ENCODE measurements around the gene DCTPP1.
A peak's percentile ranks its signal among the peaks of the same experiment; 100 is the strongest.
"Not testable (repeated sequence)": the region's sequence is repeated elsewhere in the genome, so short reads cannot be mapped to it uniquely, and the experiment has no call there.

Gene DCTPP1

DNA sequence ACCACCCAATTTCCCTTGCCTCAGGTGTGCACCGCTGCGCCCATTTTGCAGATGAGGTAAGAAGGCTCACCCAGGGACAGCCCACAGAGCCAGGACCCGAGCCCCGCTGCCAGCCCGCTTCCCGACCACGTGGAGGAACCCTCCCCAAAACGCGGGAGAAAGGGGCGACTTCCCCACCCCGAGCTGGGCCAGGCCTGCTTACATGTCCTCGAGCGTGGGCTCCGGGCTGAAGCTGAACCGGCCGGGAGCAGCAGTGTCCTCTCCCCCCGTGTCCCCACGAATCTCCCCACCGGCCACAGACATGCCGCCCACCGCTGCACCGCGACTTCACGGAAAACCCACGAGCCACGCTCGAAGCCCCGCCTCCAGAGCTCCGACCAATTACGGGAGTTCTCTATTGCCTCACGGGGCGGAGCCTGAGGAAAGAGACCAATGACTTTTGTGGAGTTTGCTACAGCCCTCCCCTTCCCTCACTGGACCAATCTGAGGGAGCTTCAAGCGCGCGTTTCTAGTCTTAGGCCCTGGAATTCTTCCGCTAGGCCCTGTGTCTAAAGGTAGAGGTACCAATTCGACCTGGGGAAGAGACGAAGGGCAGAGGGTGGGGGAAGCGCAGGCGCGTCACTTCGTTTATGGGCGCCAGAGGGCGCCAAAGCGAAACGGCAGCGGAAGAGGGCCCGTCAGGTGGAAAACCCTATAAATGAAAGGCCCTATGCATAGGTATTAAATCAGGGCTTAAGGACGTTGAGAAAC is at the start of gene DCTPP1:
DCTPP1 (minus strand) TSS at position 353 of the 750 bp plus-strand sequence; CDS start at position 303, 50 bp downstream.
- peak; percentile 95 for DNase-seq (ENCODE audit: low read depth, low spot score)

GRCh38 chr16:30478766-30479478 is 49.1 kb upstream of the DCTPP1 start:
- no peak for DNase-seq (ENCODE audit: low read depth, low spot score)

DNA sequence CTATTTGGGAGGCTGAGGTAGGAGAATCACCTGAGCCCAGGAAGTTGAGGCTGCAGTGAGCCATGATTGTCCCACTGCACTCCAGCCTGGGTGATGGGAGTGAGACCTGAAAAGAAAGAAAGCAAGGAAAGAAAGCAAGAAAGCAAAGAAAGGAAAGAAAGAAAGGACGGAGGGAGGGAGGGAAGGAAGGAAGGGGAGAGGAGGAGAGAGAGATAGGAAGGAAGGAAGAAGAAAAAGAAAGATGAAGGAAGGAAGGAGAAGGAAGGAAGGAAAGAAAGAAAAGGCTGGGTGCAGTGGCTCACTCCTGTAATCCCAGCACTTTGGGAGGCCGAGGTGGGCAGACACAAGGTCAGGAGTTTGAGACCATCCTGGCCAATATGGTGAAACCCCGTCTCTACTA is 47.9 kb upstream of the DCTPP1 start:
- not testable (repeated sequence) for DNase-seq (ENCODE audit: low read depth, low spot score)

DNA sequence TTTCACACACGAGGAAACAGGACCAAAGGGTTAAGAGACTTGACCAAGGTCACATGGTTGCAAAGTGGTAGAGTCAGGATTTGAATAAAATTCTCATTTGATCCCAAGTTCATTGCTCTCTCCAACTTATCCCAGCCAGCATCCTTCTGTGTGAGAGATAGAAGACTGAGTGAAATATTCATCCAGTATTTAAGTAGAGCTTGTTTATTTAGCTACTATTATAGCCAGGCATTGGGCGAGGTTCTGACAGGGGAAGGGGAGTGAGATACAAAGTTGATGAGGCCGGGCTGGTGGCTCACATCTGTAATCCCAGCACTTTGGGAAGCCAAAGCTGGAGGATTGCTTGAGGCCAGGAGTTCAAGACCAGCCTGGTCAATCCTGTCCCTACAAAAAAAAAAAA is 47.2 kb upstream of the DCTPP1 start:
- no peak for DNase-seq (ENCODE audit: low read depth, low spot score)

DNA sequence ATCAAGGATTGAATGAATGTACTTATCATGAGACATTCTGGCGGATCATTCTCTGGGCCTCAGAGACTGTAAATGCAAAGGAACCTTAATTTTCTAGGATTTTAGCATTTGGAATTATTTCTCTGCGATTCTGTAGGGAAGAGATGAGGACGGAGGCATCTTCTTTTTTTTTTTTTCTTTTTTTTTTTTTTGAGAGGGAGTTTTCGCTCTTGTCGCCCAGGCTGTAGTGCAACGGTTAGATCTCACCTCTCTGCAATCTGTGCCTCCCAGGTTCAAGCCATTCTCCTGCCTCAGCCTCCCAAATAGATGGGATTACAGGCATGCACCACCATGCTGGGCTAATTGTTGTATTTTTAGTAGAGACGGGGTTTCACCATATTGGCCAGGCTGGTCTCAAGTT is 44.9 kb upstream of the DCTPP1 start:
- DNase-seq (ENCODE audit: low read depth, low spot score), result no peak

DNA sequence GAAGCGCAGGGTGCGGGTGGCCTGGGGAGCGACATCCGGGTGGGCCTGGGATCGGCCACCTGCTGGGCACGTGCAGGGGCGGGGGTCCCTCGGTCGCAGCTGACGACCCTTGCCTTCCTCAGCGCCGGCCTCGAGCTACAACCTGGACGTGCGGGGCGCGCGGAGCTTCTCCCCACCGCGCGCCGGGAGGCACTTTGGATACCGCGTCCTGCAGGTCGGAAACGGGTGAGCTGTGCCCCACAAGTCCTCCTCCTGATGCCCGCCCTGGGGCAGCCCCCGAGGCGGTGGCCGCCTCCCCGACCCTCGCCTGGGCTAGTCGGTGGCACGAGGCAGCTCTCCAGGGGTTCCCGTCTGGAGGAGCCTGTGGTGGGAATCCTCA is 44.2 kb upstream of the DCTPP1 start:
- no peak for DNase-seq (ENCODE audit: low read depth, low spot score)

GRCh38 chr16:30473231-30474073 is 43.6 kb upstream of the DCTPP1 start:
- no peak for DNase-seq (ENCODE audit: low read depth, low spot score)

DNA sequence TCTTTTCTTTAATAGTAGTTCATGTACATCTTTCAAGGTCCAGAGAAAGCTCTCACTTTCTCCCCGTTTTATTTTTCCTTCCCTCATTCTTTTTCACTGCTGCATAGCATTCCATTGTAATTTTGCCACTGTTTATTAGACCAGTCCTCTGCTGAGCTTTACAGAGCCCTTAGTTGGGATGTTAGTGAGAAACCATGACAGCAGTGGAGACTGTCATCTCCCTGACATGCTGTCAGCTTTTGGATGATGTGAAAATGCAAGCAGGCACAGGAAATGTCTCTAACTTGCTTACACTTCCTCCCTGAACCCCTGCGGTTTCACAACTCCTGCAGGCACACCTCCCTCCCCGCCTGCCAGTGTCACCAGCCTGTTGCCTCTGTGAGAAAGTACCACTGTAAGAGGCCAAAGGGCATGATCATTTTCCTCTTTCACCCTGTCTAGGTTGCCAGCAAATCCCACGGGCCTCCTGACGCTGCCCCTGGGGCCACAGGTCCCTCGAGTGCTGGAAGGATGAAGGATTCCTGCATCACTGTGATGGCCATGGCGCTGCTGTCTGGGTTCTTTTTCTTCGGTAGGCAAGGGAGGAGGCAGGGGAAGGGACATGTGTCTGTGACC is 42.6 kb upstream of the DCTPP1 start, which contains the start of gene ITGAL:
ITGAL (plus strand) TSS at position 415 of the 615 bp plus-strand sequence; CDS start at position 511, 96 bp downstream.
- DNase-seq (ENCODE audit: low read depth, low spot score), result no peak

DNA sequence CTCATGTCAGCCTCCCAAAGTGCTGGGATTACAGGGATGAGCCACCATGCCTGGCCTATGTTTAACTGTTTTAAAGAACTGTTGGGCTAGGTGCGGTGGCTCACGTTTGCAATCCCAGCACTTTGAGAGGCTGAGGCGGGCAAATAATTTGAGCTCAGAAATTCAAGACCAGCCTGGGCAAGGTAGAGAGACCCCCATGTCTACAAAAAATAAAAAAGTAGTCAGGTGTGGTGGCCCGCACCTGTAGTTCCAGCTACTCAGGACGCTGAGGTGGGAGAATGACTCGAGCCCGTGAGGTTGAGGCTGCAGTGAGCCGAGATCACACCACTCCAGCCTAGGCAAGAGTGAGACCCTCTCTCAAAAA is 40.8 kb upstream of the DCTPP1 start:
- no peak for DNase-seq (ENCODE audit: low read depth, low spot score)

DNA sequence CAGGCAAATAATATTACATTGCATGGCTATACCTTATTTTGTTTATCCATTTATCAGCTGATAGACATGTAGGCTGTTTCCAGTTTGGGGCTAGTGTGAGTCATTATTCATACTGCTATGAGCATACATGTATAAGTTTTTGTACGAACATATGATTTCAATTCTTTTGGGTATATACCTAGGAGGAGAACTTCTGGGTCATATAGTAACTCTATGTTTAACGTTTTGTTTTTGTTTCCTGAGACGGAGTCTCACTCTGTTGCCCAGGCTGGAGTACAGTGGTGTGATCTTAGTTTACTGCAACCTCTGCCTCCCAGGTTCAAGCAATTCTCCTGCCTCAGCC is 40.3 kb upstream of the DCTPP1 start:
- DNase-seq (ENCODE audit: low read depth, low spot score), result no peak

- no peak for DNase-seq (ENCODE audit: low read depth, low spot score)
Measured at GRCh38 chr16:30464078-30464477, 34.2 kb upstream of the DCTPP1 start.

GRCh38 chr16:30461426-30461825 is 31.6 kb upstream of the DCTPP1 start:
- not testable (repeated sequence) for DNase-seq (ENCODE audit: low read depth, low spot score)

DNA sequence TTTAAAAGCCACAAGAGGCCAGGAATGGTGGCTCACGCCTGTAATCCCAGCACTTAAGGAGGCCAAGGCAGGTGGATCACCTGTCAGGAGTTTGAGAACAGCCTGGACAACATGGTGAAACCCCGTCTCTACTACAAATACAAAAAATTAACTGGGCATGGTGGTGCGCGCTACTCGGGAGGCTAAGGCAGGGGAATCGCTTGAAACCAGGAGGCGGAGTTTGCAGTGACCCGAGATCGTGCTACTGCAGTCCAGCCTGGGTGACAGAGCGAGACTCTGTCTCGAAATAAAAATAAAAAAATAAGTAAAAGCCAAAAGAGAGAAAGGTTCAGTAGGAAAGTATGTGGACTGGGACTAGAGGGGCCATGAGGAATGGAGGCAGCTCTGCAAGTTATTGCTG is 29.6 kb upstream of the DCTPP1 start:
- no peak for DNase-seq (ENCODE audit: low read depth, low spot score)

- DNase-seq (ENCODE audit: low read depth, low spot score), result no peak
Measured at GRCh38 chr16:30458561-30459394, 28.9 kb upstream of the DCTPP1 start.

GRCh38 chr16:30457743-30458560 is 28.1 kb upstream of the DCTPP1 start:
- DNase-seq (ENCODE audit: low read depth, low spot score), result no peak

DNA sequence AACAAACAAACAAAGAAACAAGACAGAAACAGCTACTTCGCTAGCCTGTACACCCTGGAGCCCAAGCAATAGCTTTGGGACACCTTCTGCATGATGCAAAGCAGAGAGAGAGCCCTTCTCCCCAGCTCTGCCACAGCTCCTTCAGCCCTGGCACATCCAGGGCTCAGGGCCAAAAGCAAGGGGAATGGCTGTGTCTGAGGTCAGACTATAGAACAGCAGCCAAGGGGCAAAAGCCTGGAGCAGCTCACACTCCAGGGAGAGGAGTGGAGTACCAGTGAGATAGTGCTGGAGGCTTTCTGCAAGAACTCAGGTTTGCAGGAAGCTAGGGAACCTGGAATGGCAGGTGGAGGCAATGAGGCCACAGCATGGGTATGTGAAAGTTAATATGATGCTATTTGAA is 27.4 kb upstream of the DCTPP1 start:
- DNase-seq (ENCODE audit: low read depth, low spot score), result no peak

- DNase-seq (ENCODE audit: low read depth, low spot score), result no peak
Measured at GRCh38 chr16:30456302-30456701, 26.5 kb upstream of the DCTPP1 start.

DNA sequence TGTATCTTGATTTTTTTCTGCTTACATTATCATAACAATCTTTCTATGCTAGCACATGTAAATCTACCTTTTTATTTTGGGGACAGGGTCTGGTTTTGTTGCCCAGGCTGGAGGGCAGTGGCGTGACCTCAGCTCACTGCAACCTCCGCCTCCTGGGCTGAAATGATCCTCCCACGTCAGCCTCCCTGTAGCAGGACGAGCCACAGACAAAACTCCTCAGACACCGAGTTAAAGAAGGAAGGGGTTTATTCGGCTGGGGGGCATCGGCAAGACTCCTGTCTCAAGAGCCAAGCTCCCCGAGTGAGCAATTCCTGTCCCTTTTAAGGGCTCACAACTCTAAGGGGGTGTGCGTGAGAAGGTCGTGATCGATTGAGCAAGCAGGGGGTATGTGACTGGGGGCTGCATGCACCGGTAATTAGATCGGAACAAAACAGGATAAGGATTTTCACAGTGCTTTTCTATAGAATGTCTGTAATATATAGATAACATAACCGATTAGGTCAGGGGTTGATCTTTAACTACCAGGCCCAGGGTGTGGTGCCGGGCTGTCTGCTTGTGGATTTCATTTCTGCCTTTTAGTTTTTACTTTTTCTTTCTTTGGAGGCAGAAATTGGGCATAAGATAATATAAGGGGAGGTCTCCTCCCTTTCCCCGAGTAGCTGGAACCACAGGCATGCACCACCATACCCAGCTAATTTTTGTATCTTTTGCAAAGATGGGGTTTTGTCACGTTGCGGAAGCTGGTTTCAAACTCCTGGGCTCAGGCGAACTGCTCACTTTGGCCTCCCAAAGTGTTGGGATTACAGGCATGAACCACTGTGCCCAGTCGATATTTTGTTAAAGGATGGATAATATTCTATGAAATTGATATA is 23.1 kb upstream of the DCTPP1 start:
- DNase-seq (ENCODE audit: low read depth, low spot score), result not testable (repeated sequence)

- no peak for DNase-seq (ENCODE audit: low read depth, low spot score)
Measured at GRCh38 chr16:30449116-30449435, 19.2 kb upstream of the DCTPP1 start.

Data from smooth muscle cell of the brain vasculature (primary cell).